Prostate gland (tissue), 2 donors: ENCODE data around the gene CDC16.
"Not testable (repeated sequence)": the region's sequence is repeated elsewhere in the genome, so short reads cannot be mapped to it uniquely, and the experiment has no call there.

ENCODE experiments used
- CTCF ChIP-seq, 4 experiments: fragments of 200-600 bp in 2 of 4; fragments of 450-650 bp in 2 of 4; sonication (generic) in 2 of 4; IDR thresholded peaks; 1 replicate in 3 of 4; 2 replicates in 1 of 4; pipeline ENCODE4 v1.5.1; 2016 to 2019; ENCODE audit warnings: antibody characterized with exemption in 4 of 4, mild to moderate bottlenecking in 2 of 4, moderate library complexity in 2 of 4
- POLR2A ChIP-seq: fragments of 450-650 bp; IDR thresholded peaks from one replicate; pipeline ENCODE4 v1.6.1; 2016; ENCODE audit warnings: antibody characterized with exemption, mild to moderate bottlenecking
- POLR2AphosphoS5 ChIP-seq: sonication (generic); formaldehyde crosslinking; IDR thresholded peaks from one replicate; pipeline ENCODE4 v1.6.1; 2017; ENCODE audit warnings: antibody characterized with exemption

- TF ChIP-seq CTCF (IDR thresholded peaks at IDR 0.05); POLR2A; POLR2AphosphoS5: not testable (repeated sequence)
Observed at GRCh38 chr13:114199526-114199925, 35.2 kb upstream of the CDC16 start.
